HEK293T (cell line): Measurements from ENCODE around the gene EMP2.

Source experiments
- CTCF ChIA-PET: fragments of 350-600 bp; formaldehyde crosslinking; extraction: SDS; loops from one replicate; lab custom pipeline; 2021; ENCODE audit warnings: antibody characterized with exemption, inconsistent platforms; lab: Yijun Ruan, JAX
- POLR2A ChIA-PET: fragments of 350-600 bp; formaldehyde crosslinking; extraction: SDS; loops from one replicate; lab custom pipeline; 2020; ENCODE audit warnings: antibody characterized with exemption, inconsistent platforms; lab: Yijun Ruan, JAX
- DNase-seq: peaks from one replicate; pipeline ENCODE4 v3.0.0; 2012; ENCODE audit warnings: mixed read lengths; ENCODE audit errors: extremely low spot score
- ARNT ChIP-seq: fragments of 450-650 bp; IDR thresholded peaks from 2 replicates; pipeline ENCODE4 v1.6.1; 2017; ENCODE audit warnings: mild to moderate bottlenecking
- BHLHE40 ChIP-seq: fragments of 450-650 bp; IDR thresholded peaks from 2 replicates; pipeline ENCODE4 v1.6.1; 2016; ENCODE audit warnings: mild to moderate bottlenecking, moderate library complexity, borderline replicate concordance
- CTBP1 ChIP-seq: fragments of 450-650 bp; IDR thresholded peaks from 2 replicates; pipeline ENCODE4 v1.6.1; 2016; ENCODE audit warnings: borderline replicate concordance
- ELF4 ChIP-seq: fragments of 450-650 bp; IDR thresholded peaks from 2 replicates; pipeline ENCODE4 v1.6.1; 2017; ENCODE audit warnings: antibody characterized with exemption
- FOXA1 ChIP-seq: fragments of 450-650 bp; IDR thresholded peaks from 2 replicates; pipeline ENCODE4 v1.6.1; 2016; ENCODE audit warnings: mild to moderate bottlenecking
- FOXK2 ChIP-seq: fragments of 450-650 bp; IDR thresholded peaks from 2 replicates; pipeline ENCODE4 v1.6.1; 2016; ENCODE audit warnings: mild to moderate bottlenecking
- FOXM1 ChIP-seq: fragments of 450-650 bp; IDR thresholded peaks from 2 replicates; pipeline ENCODE4 v1.6.1; 2017; ENCODE audit warnings: mild to moderate bottlenecking, borderline replicate concordance
- HDGF ChIP-seq: fragments of 450-650 bp; IDR thresholded peaks from 2 replicates; pipeline ENCODE4 v1.6.1; 2017; ENCODE audit warnings: antibody characterized with exemption, borderline replicate concordance
- L3MBTL2 ChIP-seq: fragments of 450-650 bp; conservative IDR thresholded peaks from 2 replicates; pipeline ENCODE4 v1.6.1; 2016; ENCODE audit warnings: mild to moderate bottlenecking
- LEF1 ChIP-seq: fragments of 450-650 bp; IDR thresholded peaks from 2 replicates; pipeline ENCODE4 v1.6.1; 2017; ENCODE audit warnings: mild to moderate bottlenecking, borderline replicate concordance
- NFRKB ChIP-seq: fragments of 450-650 bp; IDR thresholded peaks from 2 replicates; pipeline ENCODE4 v1.6.1; 2016; ENCODE audit warnings: mild to moderate bottlenecking, moderate library complexity
- SP1 ChIP-seq: fragments of 450-650 bp; IDR thresholded peaks from 2 replicates; pipeline ENCODE4 v1.6.1; 2017
- SUZ12 ChIP-seq: fragments of 450-650 bp; IDR thresholded peaks from 2 replicates; pipeline ENCODE4 v1.6.1; 2016; ENCODE audit warnings: mild to moderate bottlenecking
- TARDBP ChIP-seq: fragments of 450-650 bp; IDR thresholded peaks from 2 replicates; pipeline ENCODE4 v1.6.1; 2016
- ZNF384 ChIP-seq: fragments of 450-650 bp; IDR thresholded peaks from 2 replicates; pipeline ENCODE4 v1.6.1; 2016
- TF ChIP-seq, protein P1 (sequence below): fragments of 450-650 bp; IDR thresholded peaks from 2 replicates; pipeline ENCODE4 v1.6.1; 2016

Gene EMP2

GRCh38 chr16:10580883-10581247 lies 467 bp upstream of the EMP2 start:
- DNase-seq = no peak
- TF ChIP-seq TARDBP = no peak
- no peak for TF ChIP-seq FOXA1
- TF ChIP-seq SP1 = no peak
- ChIA-PET CTCF (interaction anchor here (1.0 kb wide), 1 partner anchor 59 kb away, joined by 3 read pairs; no protein-coding TSS in a partner anchor), POLR2A (interaction anchor here (0.6 to 2.0 kb wide), 9 partner anchors 8 to 163 kb away, joined by 3 to 4 read pairs (median 3); no protein-coding TSS in a partner anchor)

DNA sequence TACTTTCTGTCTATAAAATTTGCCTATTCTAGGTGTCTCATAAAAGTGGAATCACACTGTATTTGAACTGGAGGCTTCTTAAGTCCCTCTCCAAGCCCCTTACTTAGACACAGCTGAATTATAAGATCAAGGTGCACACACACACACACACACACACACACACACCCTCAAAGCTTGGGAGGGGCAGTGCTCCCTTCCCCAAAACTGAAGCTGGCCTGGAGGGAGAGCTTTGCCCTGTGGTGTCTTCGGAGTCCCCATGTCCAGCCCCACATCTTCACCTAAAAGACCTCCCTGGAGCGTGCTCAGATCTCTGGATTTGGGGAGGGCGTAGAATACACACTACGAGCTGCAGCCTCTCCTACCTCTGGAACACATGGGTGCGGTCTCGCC lies 828 bp downstream of the EMP2 start:
- no peak for DNase-seq
- no peak for TF ChIP-seq LEF1
- no peak for TF ChIP-seq SP1
- no peak for TF ChIP-seq FOXK2
- TF ChIP-seq ARNT = no peak
- TF ChIP-seq TARDBP = no peak
- no peak for TF ChIP-seq ELF4
- no peak for TF ChIP-seq NFRKB
- TF ChIP-seq FOXM1 = no peak
- no peak for TF ChIP-seq HDGF
- no peak for TF ChIP-seq ZNF384
- no peak for TF ChIP-seq BHLHE40
- POLR2A ChIA-PET = interaction anchor here (2.0 kb wide), 1 partner anchor 12 kb away, joined by 4 read pairs; no protein-coding TSS in a partner anchor
- CTCF ChIA-PET = interaction anchor here (1.3 kb wide), 1 partner anchor 10 kb away, joined by 5 read pairs; no protein-coding TSS in a partner anchor

GRCh38 chr16:10578474-10579316 lies 1.7 kb downstream of the EMP2 start:
- ChIA-PET CTCF (interaction anchor here (1.3 kb wide), 1 partner anchor 10 kb away, joined by 5 read pairs; no protein-coding TSS in a partner anchor), POLR2A (no interaction called here)
- no peak for DNase-seq

GRCh38 chr16:10577305-10578202 lies 2.8 kb downstream of the EMP2 start:
- ChIA-PET POLR2A (no interaction called here), CTCF (no interaction called here)
- TF ChIP-seq FOXK2 (no peak), ARNT (no peak), SP1 (no peak), SUZ12 (no peak)
- TF ChIP-seq, protein P1, sequence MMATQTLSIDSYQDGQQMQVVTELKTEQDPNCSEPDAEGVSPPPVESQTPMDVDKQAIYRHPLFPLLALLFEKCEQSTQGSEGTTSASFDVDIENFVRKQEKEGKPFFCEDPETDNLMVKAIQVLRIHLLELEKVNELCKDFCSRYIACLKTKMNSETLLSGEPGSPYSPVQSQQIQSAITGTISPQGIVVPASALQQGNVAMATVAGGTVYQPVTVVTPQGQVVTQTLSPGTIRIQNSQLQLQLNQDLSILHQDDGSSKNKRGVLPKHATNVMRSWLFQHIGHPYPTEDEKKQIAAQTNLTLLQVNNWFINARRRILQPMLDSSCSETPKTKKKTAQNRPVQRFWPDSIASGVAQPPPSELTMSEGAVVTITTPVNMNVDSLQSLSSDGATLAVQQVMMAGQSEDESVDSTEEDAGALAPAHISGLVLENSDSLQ = no peak
- DNase-seq = no peak

More at GRCh38 chr16:10578474-10579316, 1.7 kb downstream of the EMP2 start:
- TF ChIP-seq SUZ12 (no peak), ELF4 (no peak), TARDBP (no peak), LEF1 (no peak), FOXM1 (no peak)
- TF ChIP-seq, protein P1 = no peak

GRCh38 chr16:10576390-10577304 lies 3.8 kb downstream of the EMP2 start:
- TF ChIP-seq ELF4 (no peak), ARNT (no peak), FOXK2 (no peak), SUZ12 (no peak), LEF1 (no peak), L3MBTL2 (no peak), CTBP1 (no peak), SP1 (no peak), ZNF384 (no peak), FOXA1 (no peak), HDGF (no peak), FOXM1 (no peak), TARDBP (no peak)
- TF ChIP-seq, protein P1 = no peak
- ChIA-PET POLR2A (no interaction called here), CTCF (interaction anchor here (0.6 kb wide), 1 partner anchor 1043 kb away, joined by 9 read pairs; no protein-coding TSS in a partner anchor)
- no peak for DNase-seq
